ENCODE data around the gene MSI2. TPM values are rescaled to one million over a fixed set of nuclear protein-coding genes. Genes with fewer than 3 reads are reported as not detected.

The MSI2 gene
- total RNA-seq, 2 experiments from 2014 or later: 131 to 164 TPM

DNA sequence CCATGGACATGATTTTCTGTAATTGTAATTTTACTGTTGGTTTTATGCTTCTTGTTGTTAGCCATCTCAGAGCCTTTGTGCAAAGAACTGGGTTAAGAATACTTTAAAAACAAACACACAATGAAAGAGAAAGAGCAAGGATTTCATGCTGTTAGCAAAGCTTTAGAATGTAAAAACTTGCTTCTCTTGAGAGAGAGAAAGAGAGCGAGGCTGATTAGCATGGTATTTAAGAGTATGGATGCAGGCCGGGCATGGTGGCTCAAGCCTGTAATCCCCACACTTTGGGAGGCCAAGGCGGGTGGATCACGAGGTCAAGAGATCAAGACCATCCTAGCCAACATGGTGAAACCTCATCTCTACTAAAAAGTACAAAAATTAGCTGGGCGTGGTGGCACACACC lies 76.2 kb downstream of the MSI2 start:
- Histone ChIP-seq H3K27ac (ENCODE audit: low read depth, low read length, poor library complexity, severe bottlenecking) (no peak overlapping the region), H3K36me3 (ENCODE audit: insufficient read depth, low read length) (peaks cover 27% of the 10 kb centered on the region), H3K4me2 (ENCODE audit: low read length) (no peak overlapping the region), H4K20me1 (ENCODE audit: insufficient read depth, low read length) (no peaks in the 10 kb centered on the region), H3K4me1 (ENCODE audit: insufficient read depth, low read length, poor library complexity, severe bottlenecking) (peaks cover 12% of the 10 kb centered on the region), H3K9me2 (ENCODE audit: insufficient read depth, low read length) (no peaks in the 10 kb centered on the region), H3K4me3 (ENCODE audit: low read depth, low read length, poor library complexity, severe bottlenecking) (no peak overlapping the region), H3K9me3 (ENCODE audit: low read length) (no peaks in the 10 kb centered on the region), H2AFZ (ENCODE audit: low read length) (no peak overlapping the region), H3K79me2 (ENCODE audit: insufficient read depth, low read depth, low read length) (no peaks in the 10 kb centered on the region)
- no TSS peak for BruUV-seq (replicated peaks)
- TF ChIP-seq EZH2phosphoT487 (IDR thresholded peaks at IDR 0.05; ENCODE audit: borderline replicate concordance, low read depth, low read length): no peak
- TF ChIP-seq CTCF (conservative IDR thresholded peaks at IDR 0.05; ENCODE audit: low read length): no peak
- POLR2A ChIA-PET: interaction anchor here (0.5 kb wide), 1 partner anchor 216 kb away, joined by 3 read pairs; no protein-coding TSS in a partner anchor
- CTCF ChIA-PET (ENCODE audit: unreplicated experiment): no interaction called here
- no peak for DNase-seq (ENCODE audit: low spot score)
- intact Hi-C loops (cut with micrococcal nuclease; ENCODE audit: unreplicated experiment): no loop called here

DNA sequence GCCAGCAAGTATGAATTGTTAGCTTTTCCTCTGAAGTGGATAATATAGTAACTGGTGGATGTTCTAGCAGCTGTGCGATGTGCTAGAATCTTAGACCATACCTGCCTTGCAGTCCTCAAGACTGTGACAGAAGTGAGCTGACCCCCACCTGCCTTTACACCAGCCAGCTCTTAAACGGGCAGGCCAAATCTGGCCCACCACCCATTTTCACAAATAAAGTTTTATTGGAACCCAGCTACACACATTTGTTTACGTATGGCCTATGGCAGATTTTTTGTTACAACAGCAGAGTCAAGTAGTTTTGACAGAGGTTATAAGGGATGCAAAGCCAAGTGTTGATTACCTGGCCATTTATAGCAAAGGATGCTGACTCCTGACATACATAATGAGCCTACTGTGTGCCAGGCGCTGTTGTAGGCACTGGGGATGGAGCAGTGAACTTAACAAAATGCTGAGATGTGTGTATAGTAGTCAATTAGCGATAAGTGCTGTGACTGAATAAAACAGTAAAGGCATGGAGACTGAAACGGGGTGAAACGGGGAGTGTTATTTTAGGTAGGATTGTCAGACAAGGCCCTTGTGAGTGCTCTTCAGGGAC lies 79.0 kb downstream of the MSI2 start:
- H3K4me2 ChIP-seq (ENCODE audit: low read length): no peak overlapping the region
- no peak overlapping the region for H2AFZ ChIP-seq (ENCODE audit: low read length)
- H3K4me1 ChIP-seq (ENCODE audit: insufficient read depth, low read length, poor library complexity, severe bottlenecking): peaks cover 17% of the 10 kb centered on the region
- no peaks in the 10 kb centered on the region for H4K20me1 ChIP-seq (ENCODE audit: insufficient read depth, low read length)
- H3K27ac ChIP-seq (ENCODE audit: low read depth, low read length, poor library complexity, severe bottlenecking): no peak overlapping the region
- intact Hi-C loops (cut with micrococcal nuclease; ENCODE audit: unreplicated experiment): no loop called here
- no peak overlapping the region for H3K4me3 ChIP-seq (ENCODE audit: low read depth, low read length, poor library complexity, severe bottlenecking)
- H3K9me2 ChIP-seq (ENCODE audit: insufficient read depth, low read length): no peaks in the 10 kb centered on the region
- peaks cover 35% of the 10 kb centered on the region for H3K36me3 ChIP-seq (ENCODE audit: insufficient read depth, low read length)
- POLR2A ChIA-PET: interaction anchor here (0.6 to 0.9 kb wide), 3 partner anchors 17 to 154 kb away, joined by 3 to 4 read pairs (median 4); no protein-coding TSS in a partner anchor
- CTCF ChIA-PET (ENCODE audit: unreplicated experiment): no interaction called here
- TF ChIP-seq CTCF (conservative IDR thresholded peaks at IDR 0.05; ENCODE audit: low read length): no peak
- no peak for TF ChIP-seq EZH2phosphoT487 (IDR thresholded peaks at IDR 0.05; ENCODE audit: borderline replicate concordance, low read depth, low read length)
- peaks cover 5% of the 10 kb centered on the region; the same call in 1 of the 2 replicates for H3K79me2 ChIP-seq (ENCODE audit: insufficient read depth, low read depth, low read length)
- DNase-seq (ENCODE audit: low spot score): no peak
- H3K9me3 ChIP-seq (ENCODE audit: low read length): no peaks in the 10 kb centered on the region
- no TSS peak for BruUV-seq (replicated peaks)

GRCh38 chr17:57337390-57337789 lies 81.1 kb downstream of the MSI2 start:
- no peak for DNase-seq (ENCODE audit: low spot score)
- no peak overlapping the region for H3K27ac ChIP-seq (ENCODE audit: low read depth, low read length, poor library complexity, severe bottlenecking)
- H3K9me3 ChIP-seq (ENCODE audit: low read length): no peaks in the 10 kb centered on the region
- H3K4me2 ChIP-seq (ENCODE audit: low read length): peak overlapping the region; percentile 57; the same call in 1 of the 2 replicates
- peaks cover 5% of the 10 kb centered on the region; the same call in 1 of the 2 replicates for H3K79me2 ChIP-seq (ENCODE audit: insufficient read depth, low read depth, low read length)
- H4K20me1 ChIP-seq (ENCODE audit: insufficient read depth, low read length): no peaks in the 10 kb centered on the region
- no peak overlapping the region for H3K4me3 ChIP-seq (ENCODE audit: low read depth, low read length, poor library complexity, severe bottlenecking)
- intact Hi-C loops (cut with micrococcal nuclease; ENCODE audit: unreplicated experiment): no loop called here
- peaks cover 24% of the 10 kb centered on the region for H3K4me1 ChIP-seq (ENCODE audit: insufficient read depth, low read length, poor library complexity, severe bottlenecking)
- CTCF ChIA-PET (ENCODE audit: unreplicated experiment): no interaction called here
- H3K9me2 ChIP-seq (ENCODE audit: insufficient read depth, low read length): no peaks in the 10 kb centered on the region
- POLR2A ChIA-PET: no interaction called here
- TF ChIP-seq CTCF (conservative IDR thresholded peaks at IDR 0.05; ENCODE audit: low read length) (no peak), EZH2phosphoT487 (IDR thresholded peaks at IDR 0.05; ENCODE audit: borderline replicate concordance, low read depth, low read length) (no peak)
- peaks cover 31% of the 10 kb centered on the region for H3K36me3 ChIP-seq (ENCODE audit: insufficient read depth, low read length)
- no peak overlapping the region for H2AFZ ChIP-seq (ENCODE audit: low read length)
- no TSS peak for BruUV-seq (replicated peaks)
